ENCODE measurements around the gene ALG2.

- no peak for TF ChIP-seq EZH2 (IDR thresholded peaks at IDR 0.05; ENCODE audit: borderline replicate concordance, low read depth, low read length, poor library complexity, severe bottlenecking)
- TF ChIP-seq, protein P1, sequence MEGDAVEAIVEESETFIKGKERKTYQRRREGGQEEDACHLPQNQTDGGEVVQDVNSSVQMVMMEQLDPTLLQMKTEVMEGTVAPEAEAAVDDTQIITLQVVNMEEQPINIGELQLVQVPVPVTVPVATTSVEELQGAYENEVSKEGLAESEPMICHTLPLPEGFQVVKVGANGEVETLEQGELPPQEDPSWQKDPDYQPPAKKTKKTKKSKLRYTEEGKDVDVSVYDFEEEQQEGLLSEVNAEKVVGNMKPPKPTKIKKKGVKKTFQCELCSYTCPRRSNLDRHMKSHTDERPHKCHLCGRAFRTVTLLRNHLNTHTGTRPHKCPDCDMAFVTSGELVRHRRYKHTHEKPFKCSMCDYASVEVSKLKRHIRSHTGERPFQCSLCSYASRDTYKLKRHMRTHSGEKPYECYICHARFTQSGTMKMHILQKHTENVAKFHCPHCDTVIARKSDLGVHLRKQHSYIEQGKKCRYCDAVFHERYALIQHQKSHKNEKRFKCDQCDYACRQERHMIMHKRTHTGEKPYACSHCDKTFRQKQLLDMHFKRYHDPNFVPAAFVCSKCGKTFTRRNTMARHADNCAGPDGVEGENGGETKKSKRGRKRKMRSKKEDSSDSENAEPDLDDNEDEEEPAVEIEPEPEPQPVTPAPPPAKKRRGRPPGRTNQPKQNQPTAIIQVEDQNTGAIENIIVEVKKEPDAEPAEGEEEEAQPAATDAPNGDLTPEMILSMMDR (conservative IDR thresholded peaks at IDR 0.05; ENCODE audit: low read depth, low read length) = no peak
Measured at GRCh38 chr9:99249619-99250018, 27.9 kb upstream of the ALG2 start.
